SK-N-MC (cell line): ENCODE data around the gene MTX3.

Experiments
- EZH2 ChIP-seq: fragments of 200-600 bp; sonication (generic); IDR thresholded peaks from one replicate; pipeline ENCODE4 v1.6.1; 2017; ENCODE audit warnings: antibody characterized with exemption
- POLR2AphosphoS5 ChIP-seq: IDR thresholded peaks from 2 replicates; pipeline ENCODE4 v1.6.1; 2012; ENCODE audit warnings: mild to moderate bottlenecking, low read depth, low read length, borderline replicate concordance

DNA sequence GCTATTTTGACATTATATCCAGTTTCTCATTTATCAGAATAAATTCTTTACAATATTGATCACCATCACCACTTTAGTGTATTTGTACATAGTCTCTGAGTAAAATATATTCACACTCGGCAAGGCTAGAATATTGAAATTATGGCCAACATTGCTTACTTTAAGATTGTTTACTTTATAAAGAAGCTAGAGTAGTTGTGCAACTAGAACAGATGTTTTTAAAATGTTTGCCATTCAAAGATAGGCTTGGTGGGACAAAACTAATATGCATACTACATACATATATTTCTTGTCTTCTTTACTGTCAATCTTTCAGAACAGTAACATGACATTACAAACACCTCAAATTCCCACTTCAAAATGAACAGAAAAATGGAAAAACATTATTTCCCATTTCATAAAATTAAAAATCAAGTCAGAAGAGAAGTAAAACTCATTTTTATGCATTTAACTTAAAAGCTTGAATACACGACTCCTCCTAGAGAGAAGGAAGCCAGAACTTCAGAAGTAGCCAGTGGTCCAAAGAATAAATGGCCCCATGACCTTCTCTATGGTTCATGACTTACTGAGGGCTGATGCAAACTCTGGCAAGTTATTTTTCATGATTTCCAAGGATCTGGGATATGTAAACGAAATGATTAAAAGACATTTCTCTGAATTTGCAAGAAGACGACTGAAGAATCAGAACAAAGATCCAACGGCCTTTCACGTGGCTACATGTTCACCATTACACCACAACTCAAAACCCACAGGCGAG lies 14.1 kb downstream of the MTX3 start:
- no peak for TF ChIP-seq EZH2
- TF ChIP-seq POLR2AphosphoS5 = no peak
